H1 (cell line): Measurements from ENCODE around the gene NPM1. TPM values are rescaled to one million over a fixed set of nuclear protein-coding genes. Genes with fewer than 3 reads are reported as not detected.

Experiments
- CTCF ChIA-PET: fragments of 300-600 bp; sonication (Branson Sonifier 250); formaldehyde crosslinking; loops from one replicate; lab custom pipeline; 2021; ENCODE audit not compliant: partially characterized antibody; lab: Charles Lee
- POLR2A ChIA-PET: fragments of 300-600 bp; sonication (Branson Sonifier 250); formaldehyde crosslinking; loops from one replicate; lab custom pipeline; 2021; ENCODE audit warnings: inconsistent platforms; ENCODE audit not compliant: partially characterized antibody; lab: Charles Lee
- DNase-seq, 2 experiments: peaks; one replicate each; pipeline versions ENCODE4 v3.0.0 to v3.0.0-alpha.2; 2010 to 2022; ENCODE audit warnings: low spot score in 2 of 2, low read depth in 1 of 2, mixed read lengths in 1 of 2
- FAIRE-seq: peaks from 2 replicates; lab custom pipeline; 2011; peaks lifted over from hg19 to GRCh38; lab: Jason Lieb, UNC
- H2AFZ ChIP-seq: 2 replicates; pipeline ENCODE4 v1.8.1; 2012; ENCODE audit warnings: low read length, inconsistent platforms
- H2AK5ac ChIP-seq: 2 replicates; pipeline ENCODE4 v1.6.1; 2013; ENCODE audit warnings: low read depth, low read length
- H2BK120ac ChIP-seq: replicated peaks from 2 replicates; pipeline ENCODE3; 2013; ENCODE audit warnings: low read depth, low read length, inconsistent platforms
- H2BK12ac ChIP-seq: 2 replicates; pipeline ENCODE4 v1.6.1; 2013; ENCODE audit warnings: low read depth, low read length
- H2BK15ac ChIP-seq: 2 replicates; pipeline ENCODE4 v1.6.1; 2013; ENCODE audit warnings: low read length
- H2BK20ac ChIP-seq: 2 replicates; pipeline ENCODE4 v1.6.1; 2013; ENCODE audit warnings: low read length
- H2BK5ac ChIP-seq: 2 replicates; pipeline ENCODE4 v1.6.1; 2013; ENCODE audit warnings: low read depth, low read length
- H3K14ac ChIP-seq: 2 replicates; pipeline ENCODE4 v1.6.1; 2013; ENCODE audit warnings: inconsistent platforms; ENCODE audit not compliant: insufficient read length
- H3K18ac ChIP-seq: 2 replicates; pipeline ENCODE4 v1.6.1; 2013; ENCODE audit warnings: low read length; ENCODE audit errors: extremely low read depth
- H3K23ac ChIP-seq: 2 replicates; pipeline ENCODE4 v1.6.1; 2013; ENCODE audit warnings: inconsistent platforms; ENCODE audit not compliant: insufficient read length
- H3K23me2 ChIP-seq: 2 replicates; pipeline ENCODE4 v1.6.1; 2013; ENCODE audit warnings: low read depth, low read length
- H3K27ac ChIP-seq: 2 replicates; pipeline ENCODE4 v1.6.1; 2011; ENCODE audit warnings: low read depth, low read length, inconsistent platforms
- H3K27me3 ChIP-seq, 4 experiments: replicated peaks in 1 of 4; 1 replicate in 1 of 4; 2 replicates in 3 of 4; pipeline versions ENCODE4 v1.6.1 to v1.8.1; 2011 to 2013; ENCODE audit warnings: low read length in 3 of 4, mild to moderate bottlenecking in 3 of 4, inconsistent platforms in 2 of 4, mixed read lengths in 2 of 4, moderate library complexity in 1 of 4; ENCODE audit not compliant: control insufficient read depth in 3 of 4, insufficient read depth in 3 of 4; ENCODE audit errors: extremely low read depth in 1 of 4
- H3K36me3 ChIP-seq, 4 experiments: 2 replicates each; pipeline versions ENCODE4 v1.6.1 to v1.8.1; 2011 to 2013; ENCODE audit warnings: mild to moderate bottlenecking in 4 of 4, low read length in 3 of 4, moderate library complexity in 2 of 4, control low read depth in 1 of 4, inconsistent platforms in 1 of 4; ENCODE audit not compliant: insufficient read depth in 4 of 4, control insufficient read depth in 2 of 4
- H3K4ac ChIP-seq: replicated peaks from 2 replicates; pipeline ENCODE3; 2013; ENCODE audit warnings: low read length, low read depth, mixed read lengths, inconsistent platforms; ENCODE audit not compliant: insufficient read length
- H3K4me1 ChIP-seq, 4 experiments: replicated peaks in 1 of 4; 1 replicate in 1 of 4; 2 replicates in 3 of 4; pipeline versions ENCODE4 v1.6.1 to v1.8.1; 2011 to 2013; ENCODE audit warnings: low read length in 3 of 4, inconsistent platforms in 2 of 4, mixed read lengths in 1 of 4; ENCODE audit not compliant: insufficient read depth in 4 of 4, control insufficient read depth in 3 of 4
- H3K4me2 ChIP-seq, 2 experiments: 2 replicates each; pipeline versions ENCODE4 v1.6.1 to v1.8.1; 2011 to 2013; ENCODE audit warnings: low read depth in 2 of 2, low read length in 2 of 2, control low read depth in 1 of 2, inconsistent platforms in 1 of 2, mild to moderate bottlenecking in 1 of 2; ENCODE audit not compliant: insufficient read depth in 1 of 2
- H3K4me3 ChIP-seq, 4 experiments: fragments of 200-600, 300-600 bp in 1 of 4; sonication (generic), shearing (Covaris generic), sonication (Bioruptor Twin) in 1 of 4; 2 replicates each; pipeline versions ENCODE4 v1.5.1 to v1.8.1; 2011 to 2016; ENCODE audit warnings: low read length in 4 of 4, low read depth in 3 of 4, control low read depth in 2 of 4, inconsistent platforms in 2 of 4, mild to moderate bottlenecking in 2 of 4, mixed read lengths in 1 of 4, moderate library complexity in 1 of 4; ENCODE audit not compliant: insufficient read depth in 2 of 4; ENCODE audit errors: extremely low read depth in 1 of 4
- H3K56ac ChIP-seq: replicated peaks from 2 replicates; pipeline ENCODE3; 2013; ENCODE audit warnings: low read depth, mild to moderate bottlenecking, mixed read lengths, low read length, inconsistent platforms; ENCODE audit not compliant: insufficient read length
- H3K79me1 ChIP-seq: 2 replicates; pipeline ENCODE4 v1.6.1; 2013; ENCODE audit warnings: low read depth, low read length, control low read depth
- H3K79me2 ChIP-seq, 2 experiments: 2 replicates each; pipeline versions ENCODE4 v1.6.1 to v1.8.1; 2012 to 2013; ENCODE audit warnings: low read length in 2 of 2, mild to moderate bottlenecking in 2 of 2, inconsistent platforms in 1 of 2; ENCODE audit not compliant: insufficient read depth in 2 of 2, control insufficient read depth in 1 of 2
- H3K9ac ChIP-seq, 4 experiments: replicated peaks in 1 of 4; 1 replicate in 1 of 4; 2 replicates in 3 of 4; pipeline versions ENCODE4 v1.6.1 to v1.8.1; 2011 to 2013; ENCODE audit warnings: low read depth in 3 of 4, low read length in 3 of 4, control low read depth in 2 of 4, mild to moderate bottlenecking in 2 of 4, moderate library complexity in 2 of 4, inconsistent platforms in 1 of 4; ENCODE audit errors: extremely low read depth in 1 of 4
- H3K9me3 ChIP-seq, 2 experiments: 2 replicates each; pipeline versions ENCODE4 v1.6.1 to v1.8.1; 2012 to 2013; ENCODE audit warnings: mild to moderate bottlenecking in 2 of 2, moderate library complexity in 2 of 2, control low read depth in 1 of 2, inconsistent platforms in 1 of 2, low read depth in 1 of 2, low read length in 1 of 2, mixed read lengths in 1 of 2; ENCODE audit not compliant: insufficient read depth in 2 of 2
- H4K20me1 ChIP-seq, 2 experiments: replicated peaks in 1 of 2; 2 replicates each; pipeline versions ENCODE3 to v1.8.1; 2011 to 2013; ENCODE audit warnings: inconsistent platforms in 2 of 2, low read length in 2 of 2, mild to moderate bottlenecking in 1 of 2; ENCODE audit not compliant: insufficient read depth in 2 of 2, control insufficient read depth in 1 of 2
- H4K5ac ChIP-seq: 2 replicates; pipeline ENCODE4 v1.6.1; 2013; ENCODE audit warnings: low read length, low read depth, mixed read lengths, inconsistent platforms; ENCODE audit not compliant: insufficient read length
- H4K8ac ChIP-seq: 2 replicates; pipeline ENCODE4 v1.8.0; 2013; ENCODE audit warnings: mild to moderate bottlenecking, moderate library complexity, low read length, inconsistent platforms; ENCODE audit not compliant: insufficient read depth; ENCODE audit errors: extremely low read depth
- H4K91ac ChIP-seq: replicated peaks from 2 replicates; pipeline ENCODE3; 2013; ENCODE audit warnings: low read length, mixed read lengths, inconsistent platforms; ENCODE audit not compliant: insufficient read length
- POLR2A ChIP-seq, 2 experiments: IDR thresholded peaks; 1 replicate in 1 of 2; 2 replicates in 1 of 2; pipeline ENCODE4 v1.6.1; 2011; ENCODE audit warnings: low read depth in 2 of 2, low read length in 2 of 2, mild to moderate bottlenecking in 2 of 2; ENCODE audit errors: control extremely low read depth in 1 of 2
- POU5F1 ChIP-seq: IDR thresholded peaks from 2 replicates; pipeline ENCODE4 v1.6.1; 2011; ENCODE audit warnings: low read depth, mild to moderate bottlenecking, low read length, moderate library complexity
- TCF12 ChIP-seq: IDR thresholded peaks from 2 replicates; pipeline ENCODE4 v1.6.1; 2011; ENCODE audit warnings: low read depth, mild to moderate bottlenecking, low read length
- WGBS, 2 experiments: shearing (Covaris generic) in 1 of 2; methylation state at CpG; one replicate each; pipeline versions ENCODE4 v1.1.6 to v1.1.7; 2013 to 2015; ENCODE audit warnings: low lambda C conversion rate in 2 of 2, mixed read lengths in 2 of 2, inconsistent platforms in 1 of 2, low coverage in 1 of 2, missing lambda C conversion rate in 1 of 2; ENCODE audit not compliant: insufficient replicate concordance in 2 of 2, insufficient coverage in 1 of 2, insufficient read length in 1 of 2; ENCODE audit errors: extremely low coverage in 1 of 2, missing lambda C conversion rate in 1 of 2; 5-methylcytosine and 5-hydroxymethylcytosine counted together
- polyA plus RNA-seq, 7 experiments: library from polyadenylated mRNA; depleted of rRNA in 3 of 7; stranded (reverse) in 5 of 7; unstranded in 2 of 7; fragments of >200 nt in 5 of 7; fragments of 200-250 nt in 2 of 7; gene quantifications; 1 replicate in 5 of 7; 2 replicates in 1 of 7; 4 replicates in 1 of 7; pipeline versions ENCODE4 v1.2.1 to v1.2.3, GENCODE V29; 2011 to 2013; ENCODE audit warnings: missing spikeins in 2 of 7, mixed read lengths in 2 of 7
- total RNA-seq: library from RNA; stranded (reverse); fragmentation: NEBNext Ultra II Directional; extraction: Animal tissue kit (Norgen Biotek cat#: 25700); gene quantifications from 2 replicates; pipeline ENCODE4 v1.2.1, GENCODE V29; 2021
- TF ChIP-seq, protein P1 (sequence below): IDR thresholded peaks from 2 replicates; pipeline ENCODE4 v1.6.1; 2011; ENCODE audit warnings: low read depth, mild to moderate bottlenecking, low read length; ENCODE audit not compliant: insufficient read depth

The NPM1 gene
- total and polyA plus RNA-seq, 2 of the 8 experiments (the other 6 are each of a cell fraction or from before 2014, with no cell fraction given), result 2,182 to 4,042 TPM

DNA sequence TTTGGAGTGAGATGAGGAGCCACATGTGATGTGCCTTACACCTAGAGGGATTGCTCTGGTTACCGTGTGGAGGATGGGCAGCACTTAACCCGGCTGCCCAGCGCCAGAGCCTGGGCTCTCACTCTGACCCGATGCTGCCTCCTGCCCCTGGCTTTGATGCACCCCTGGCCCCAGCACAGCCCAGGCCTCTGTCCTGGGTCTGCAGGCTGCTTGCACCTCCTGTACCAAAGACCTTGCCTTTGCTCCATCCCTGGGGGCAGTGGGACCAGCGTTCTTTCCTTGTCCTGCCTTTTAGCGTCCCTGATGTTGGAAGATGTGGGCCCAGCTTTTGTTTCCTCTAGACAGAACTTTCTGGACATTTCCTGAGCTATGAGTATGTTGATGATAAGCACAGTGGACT, 72.2 kb downstream of the NPM1 start:
- WGBS, 2 experiments, result 92% methylated on average over 6 of the region's 6 CpGs; no CpG with 5 or more reads in 1 of the 2 experiments
- FAIRE-seq, result no peak
- TF ChIP-seq, protein P1, sequence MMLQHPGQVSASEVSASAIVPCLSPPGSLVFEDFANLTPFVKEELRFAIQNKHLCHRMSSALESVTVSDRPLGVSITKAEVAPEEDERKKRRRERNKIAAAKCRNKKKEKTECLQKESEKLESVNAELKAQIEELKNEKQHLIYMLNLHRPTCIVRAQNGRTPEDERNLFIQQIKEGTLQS, result no peak
- no peak for TF ChIP-seq POU5F1
- TF ChIP-seq POLR2A (IDR thresholded peaks at IDR 0.05; ENCODE audit: control extremely low read depth in 1 of 2, low read depth in 2 of 2, low read length in 2 of 2), result no peak
- TF ChIP-seq TCF12, result no peak

More for the DNA sequence above, 72.2 kb downstream of the NPM1 start:
- no peak overlapping the region for H2BK5ac ChIP-seq
- H3K4me2 ChIP-seq, result no peak overlapping the region
- CTCF ChIA-PET, result interaction anchor here (0.6 to 1.9 kb wide), 7 partner anchors 12 to 399 kb away, joined by 3 to 8 read pairs (median 4); no protein-coding TSS in a partner anchor
- no peak overlapping the region for H2AFZ ChIP-seq
- no peaks in the 10 kb centered on the region for H3K79me2 ChIP-seq
- H2BK12ac ChIP-seq, result no peak overlapping the region; the same call in 1 of the 2 replicates
- H2AK5ac ChIP-seq, result no peak overlapping the region
- no peak overlapping the region for H2BK15ac ChIP-seq
- H3K4me3 ChIP-seq, result no peak overlapping the region
- H3K14ac ChIP-seq, result no peak overlapping the region
- no peaks in the 10 kb centered on the region for H3K36me3 ChIP-seq
- no peaks in the 10 kb centered on the region for H4K20me1 ChIP-seq
- H3K4me1 ChIP-seq, result peaks cover 3 to 9% (median 4%) of the 10 kb centered on the region in 4 experiments; a peak in 6 of 7 replicates
- no peaks in the 10 kb centered on the region for H3K79me1 ChIP-seq
- H4K91ac ChIP-seq, result no peak overlapping the region
- H3K27me3 ChIP-seq, result no peaks in the 10 kb centered on the region; a peak in 2 of 7 replicates
- no peak overlapping the region for H4K5ac ChIP-seq
- H3K9ac ChIP-seq, result no peak overlapping the region; a peak in 1 of 7 replicates
- no peak overlapping the region; the same call in 1 of the 2 replicates for H4K8ac ChIP-seq
- no peak overlapping the region for H3K18ac ChIP-seq
- no peak overlapping the region for H3K56ac ChIP-seq
- no peak overlapping the region for H2BK120ac ChIP-seq
- H3K23ac ChIP-seq, result no peak overlapping the region
- H3K4ac ChIP-seq, result no peak overlapping the region
- H3K23me2 ChIP-seq, result no peaks in the 10 kb centered on the region
- H3K27ac ChIP-seq, result no peak overlapping the region; the same call in 1 of the 2 replicates
- DNase-seq, result no peak
- H3K9me3 ChIP-seq, result no peaks in the 10 kb centered on the region; a peak in 1 of 4 replicates
- POLR2A ChIA-PET, result no interaction called here
- H2BK20ac ChIP-seq, result no peak overlapping the region
